ENCODE data around the gene CDK13.

The CDK13 gene

DNA sequence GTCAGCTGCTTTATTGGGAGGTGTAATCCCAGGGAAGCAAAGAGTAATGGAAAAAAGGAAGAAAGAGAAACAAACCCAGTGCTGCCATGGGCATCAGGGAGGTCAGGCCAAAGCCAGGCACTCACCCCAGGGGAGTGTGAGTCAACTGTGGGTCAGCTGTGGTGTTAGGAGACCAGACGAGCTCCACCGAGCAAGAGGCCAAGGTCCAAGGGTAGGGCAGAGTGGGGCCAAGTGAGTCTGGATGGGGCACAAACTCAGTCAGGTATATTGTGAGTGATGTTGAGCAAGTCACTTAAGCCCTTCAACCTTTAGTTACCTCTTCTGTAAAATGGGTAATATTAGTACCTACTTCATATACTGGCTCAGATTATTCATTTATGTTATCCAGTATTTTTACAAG lies 30.4 kb upstream of the CDK13 start:
- no peak for DNase-seq (ENCODE audit: low read depth)
- TF ChIP-seq CTCF (IDR thresholded peaks at IDR 0.05; ENCODE audit: control insufficient read depth, extremely low read depth, insufficient read depth), result no peak
- no peak overlapping the region for H3K4me3 ChIP-seq (ENCODE audit: low read depth, low read length)

GRCh38 chr7:39921506-39922175 lies 28.4 kb upstream of the CDK13 start:
- DNase-seq (ENCODE audit: low read depth), result no peak
- no peak for TF ChIP-seq CTCF (IDR thresholded peaks at IDR 0.05; ENCODE audit: control insufficient read depth, extremely low read depth, insufficient read depth)
- no peak overlapping the region for H3K4me3 ChIP-seq (ENCODE audit: low read depth, low read length)

DNA sequence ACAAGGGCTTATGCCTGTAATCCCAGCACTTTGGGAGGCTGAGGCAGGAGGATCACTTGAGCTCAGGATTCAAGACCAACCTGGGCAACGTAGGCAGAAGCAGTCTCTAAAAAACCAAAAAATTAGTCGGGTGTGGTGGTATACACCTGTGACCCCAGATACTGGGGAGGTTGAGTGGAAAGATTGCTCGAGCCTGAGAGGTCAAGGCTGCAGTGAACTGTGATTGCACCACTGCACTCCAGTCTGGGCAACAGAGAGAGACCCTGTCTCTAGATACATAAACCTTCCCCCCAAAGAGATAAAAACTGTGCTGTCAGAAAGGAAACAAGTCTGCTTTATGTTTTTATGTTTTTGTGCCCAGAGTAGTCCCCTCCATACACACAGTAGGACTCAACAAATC lies 27.5 kb upstream of the CDK13 start:
- DNase-seq (ENCODE audit: low read depth), result no peak
- no peak for TF ChIP-seq CTCF (IDR thresholded peaks at IDR 0.05; ENCODE audit: control insufficient read depth, extremely low read depth, insufficient read depth)
- H3K4me3 ChIP-seq (ENCODE audit: low read depth, low read length), result no peak overlapping the region

DNA sequence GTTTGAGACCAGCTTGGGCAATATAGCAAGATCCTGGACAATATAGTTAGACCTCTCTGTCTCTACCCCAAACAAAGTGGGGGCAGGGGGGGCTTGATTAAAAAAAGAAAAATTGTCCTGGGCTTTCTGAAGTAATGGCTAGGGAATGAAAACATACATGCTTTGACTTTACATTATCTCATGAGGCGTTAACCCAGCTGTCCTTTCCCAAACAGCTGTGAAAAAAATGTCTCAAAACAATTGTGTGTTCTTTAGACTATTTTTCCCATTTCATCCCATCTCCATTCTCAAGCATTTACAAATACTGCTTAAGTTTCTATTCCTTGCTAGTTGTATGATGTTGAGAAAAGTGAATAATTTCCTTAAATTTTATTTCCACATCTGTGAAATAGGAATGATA lies 27.0 kb upstream of the CDK13 start:
- TF ChIP-seq CTCF (IDR thresholded peaks at IDR 0.05; ENCODE audit: control insufficient read depth, extremely low read depth, insufficient read depth), result no peak
- DNase-seq (ENCODE audit: low read depth), result no peak
- H3K4me3 ChIP-seq (ENCODE audit: low read depth, low read length), result no peak overlapping the region

DNA sequence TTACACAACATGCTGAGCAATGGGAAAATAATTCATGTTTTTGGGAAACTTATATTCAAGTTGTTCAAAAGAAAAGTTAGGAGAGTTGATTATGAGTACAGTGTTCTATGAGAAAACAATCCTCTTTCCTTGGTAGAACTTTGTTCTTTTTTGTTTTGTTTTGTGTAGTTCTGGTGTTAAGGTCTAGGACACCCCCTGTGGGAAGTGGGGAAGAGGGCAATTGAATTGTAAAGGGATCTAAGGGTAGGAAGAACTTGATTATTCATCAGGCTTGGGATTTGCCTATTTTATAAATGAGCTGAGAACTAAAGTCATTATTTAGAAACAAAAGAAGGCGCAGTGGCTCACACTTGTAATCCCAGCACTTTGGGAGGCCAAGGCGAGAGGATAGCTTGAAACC lies 25.9 kb upstream of the CDK13 start:
- no peak for TF ChIP-seq CTCF (IDR thresholded peaks at IDR 0.05; ENCODE audit: control insufficient read depth, extremely low read depth, insufficient read depth)
- H3K4me3 ChIP-seq (ENCODE audit: low read depth, low read length), result no peak overlapping the region
- DNase-seq (ENCODE audit: low read depth), result no peak

GRCh38 chr7:39926111-39926510 lies 23.9 kb upstream of the CDK13 start:
- DNase-seq (ENCODE audit: low read depth), result no peak
- no peak for TF ChIP-seq CTCF (IDR thresholded peaks at IDR 0.05; ENCODE audit: control insufficient read depth, extremely low read depth, insufficient read depth)
- H3K4me3 ChIP-seq (ENCODE audit: low read depth, low read length), result no peak overlapping the region

GRCh38 chr7:39927018-39927417 lies 23.0 kb upstream of the CDK13 start:
- no peak for DNase-seq (ENCODE audit: low read depth)
- no peak for TF ChIP-seq CTCF (IDR thresholded peaks at IDR 0.05; ENCODE audit: control insufficient read depth, extremely low read depth, insufficient read depth)
- no peak overlapping the region for H3K4me3 ChIP-seq (ENCODE audit: low read depth, low read length)

Data from LNCaP clone FGC (cell line).